AG09309 (cell line): ENCODE data around the gene SMOC2.

Experiments
- DNase-seq: peaks from one replicate; pipeline ENCODE4 v3.0.0-alpha.2; 2010; ENCODE audit warnings: low read depth
- H3K4me3 ChIP-seq: 2 replicates; pipeline ENCODE4 v1.5.1; 2011; ENCODE audit warnings: mild to moderate bottlenecking, low read depth, low read length, moderate library complexity; ENCODE audit not compliant: control insufficient read depth
- CTCF ChIP-seq: IDR thresholded peaks from 2 replicates; pipeline ENCODE4 v1.5.1; 2011; ENCODE audit warnings: mild to moderate bottlenecking, low read depth, low read length, inconsistent platforms; ENCODE audit not compliant: insufficient read depth, control insufficient read depth; ENCODE audit errors: missing control alignments

The SMOC2 gene

GRCh38 chr6:168441434-168442391, 729 bp downstream of the SMOC2 start:
- TF ChIP-seq CTCF = no peak
- no peak overlapping the region for H3K4me3 ChIP-seq
- DNase-seq = no peak

- no peak for TF ChIP-seq CTCF
- DNase-seq = no peak
- H3K4me3 ChIP-seq = no peak overlapping the region
These were observed 1.7 kb downstream of the SMOC2 start for GRCh38 chr6:168442646-168443045.

GRCh38 chr6:168447282-168447681, 6.3 kb downstream of the SMOC2 start:
- no peak for TF ChIP-seq CTCF
- DNase-seq = no peak

GRCh38 chr6:168447700-168448099, 6.7 kb downstream of the SMOC2 start:
- no peak for TF ChIP-seq CTCF
- no peak overlapping the region for H3K4me3 ChIP-seq
- no peak for DNase-seq

More at GRCh38 chr6:168447282-168447681, 6.3 kb downstream of the SMOC2 start:
- no peak overlapping the region for H3K4me3 ChIP-seq

GRCh38 chr6:168448243-168448855, 7.4 kb downstream of the SMOC2 start:
- TF ChIP-seq CTCF = no peak
- DNase-seq = no peak
- H3K4me3 ChIP-seq = no peak overlapping the region

- no peak for DNase-seq
- H3K4me3 ChIP-seq = no peak overlapping the region
- no peak for TF ChIP-seq CTCF
These were observed 9.9 kb downstream of the SMOC2 start for GRCh38 chr6:168450917-168451316.
